K562 (cell line): ENCODE measurements around the gene CLCN2. TPM values are rescaled to one million over a fixed set of nuclear protein-coding genes. Genes with fewer than 3 reads are reported as not detected.

ENCODE experiments used
- AFF1 ChIP-seq, 2 experiments: fragments of 450-650 bp; IDR thresholded peaks; 2 replicates each; pipeline ENCODE4 v1.6.1; 2018; ENCODE audit warnings: mild to moderate bottlenecking in 2 of 2, low read depth in 1 of 2; ENCODE audit not compliant: partially characterized antibody in 2 of 2
- BCOR ChIP-seq: fragments of 450-650 bp; IDR thresholded peaks from 2 replicates; pipeline ENCODE4 v1.6.1; 2016
- EGR1 ChIP-seq: fragments of 450-650 bp; conservative IDR thresholded peaks from 2 replicates; pipeline ENCODE4 v1.6.1; 2017; ENCODE audit warnings: mild to moderate bottlenecking
- ETV1 ChIP-seq: fragments of 450-650 bp; conservative IDR thresholded peaks from 2 replicates; pipeline ENCODE4 v1.6.1; 2016; ENCODE audit warnings: missing genetic modification characterization, control low read depth, low read depth, missing compliant biosample characterization
- FOXJ2 ChIP-seq: fragments of 200-800 bp; sonication (Bioruptor generic); IDR thresholded peaks from 2 replicates; pipeline ENCODE4 v1.6.1; 2016; ENCODE audit warnings: missing genetic modification characterization, missing compliant biosample characterization
- HDGF ChIP-seq: fragments of 450-650 bp; IDR thresholded peaks from 2 replicates; pipeline ENCODE4 v1.6.1; 2016
- KDM5B ChIP-seq: fragments of 200-600 bp; sonication (generic); IDR thresholded peaks from 2 replicates; pipeline ENCODE4 v1.6.1; 2012; ENCODE audit warnings: low read depth, mild to moderate bottlenecking, moderate library complexity, low read length, control low read depth, inconsistent platforms; ENCODE audit not compliant: insufficient replicate concordance
- MNT ChIP-seq, 2 experiments: fragments of 450-650 bp; conservative IDR thresholded peaks; 2 replicates each; pipeline ENCODE4 v1.6.1; 2017; ENCODE audit warnings: mild to moderate bottlenecking in 2 of 2, moderate library complexity in 2 of 2
- NR4A1 ChIP-seq, 2 experiments: fragments of 250-450 bp in 1 of 2; fragments of 450-650 bp in 1 of 2; sonication (Bioruptor Pico) in 1 of 2; IDR thresholded peaks; 2 replicates each; pipeline versions ENCODE4 v1.4.0 to v1.6.1; 2016 to 2020; ENCODE audit warnings: mild to moderate bottlenecking in 2 of 2, missing compliant biosample characterization in 1 of 2, missing genetic modification characterization in 1 of 2, moderate library complexity in 1 of 2
- PHF8 ChIP-seq: fragments of 200-600 bp; sonication (generic); IDR thresholded peaks from 2 replicates; pipeline ENCODE4 v1.6.1; 2012; ENCODE audit warnings: mixed run types, mild to moderate bottlenecking, inconsistent platforms, low read length, moderate library complexity, borderline replicate concordance
- RB1 ChIP-seq: fragments of 450-650 bp; IDR thresholded peaks from 2 replicates; pipeline ENCODE4 v1.6.1; 2017; ENCODE audit warnings: low read depth, mild to moderate bottlenecking
- RERE ChIP-seq: sonication (generic); formaldehyde crosslinking; IDR thresholded peaks from 2 replicates; pipeline ENCODE4 v1.8.0; 2023; ENCODE audit warnings: missing genetic modification reagents, mild to moderate bottlenecking, borderline replicate concordance
- SPI1 ChIP-seq: IDR thresholded peaks from 2 replicates; pipeline ENCODE4 v1.6.1; 2011; ENCODE audit warnings: low read depth, low read length, control low read depth, borderline replicate concordance
- TBP ChIP-seq: optimal IDR thresholded peaks from 2 replicates; pipeline ENCODE3; 2011; ENCODE audit warnings: low read depth, low read length, improper control_type of control experiment
- ZNF766 ChIP-seq: fragments of 200-800 bp; sonication (Bioruptor generic); conservative IDR thresholded peaks from 2 replicates; pipeline ENCODE4 v1.6.1; 2016; ENCODE audit warnings: missing genetic modification characterization, missing compliant biosample characterization
- polyA plus RNA-seq, 8 experiments: library from polyadenylated mRNA; depleted of rRNA in 4 of 8; stranded (reverse) in 5 of 8; unstranded in 3 of 8; fragments of >200 nt; fragmentation: Nextera tagmentation in 2 of 8; fragmentation: Illumina TruSeq in 1 of 8; extraction: Ambion mirVana in 2 of 8; extraction: Trizol in 1 of 8; gene quantifications; 2 replicates each; pipeline versions ENCODE4 v1.2.1 to v1.2.3, GENCODE V29; 2011 to 2014; ENCODE audit warnings: inconsistent platforms in 1 of 8, missing spikeins in 1 of 8
- total RNA-seq, 7 experiments: library from RNA; depleted of rRNA in 6 of 7; stranded (reverse); fragments of >200 nt in 6 of 7; fragmentation: Illumina TruSeq in 2 of 7; extraction: Trizol in 2 of 7; gene quantifications; 2 replicates each; pipeline versions ENCODE4 v1.2.1 to v1.2.3, GENCODE V29; 2011 to 2021; ENCODE audit warnings: low replicate concordance in 1 of 7

Gene CLCN2
- total and polyA plus RNA-seq, 9 of the 15 experiments (the other 6 are each of a cell fraction or from before 2014, with no cell fraction given) = 0.10 to 14.0 (median 6.9) TPM

- TF ChIP-seq RERE (CRISPR knock-in tag) (0 out of 2 replicates have a peak, but pooled peaks have one; percentile 58), NR4A1 (CRISPR knock-in tag; IDR thresholded peaks at IDR 0.05) (peak; percentile 18; the same call in 1 of the 2 replicates), NR4A1 (tag; IDR thresholded peaks at IDR 0.05) (no peak), ETV1 (0 out of 2 replicates have a peak, but pooled peaks have one; percentile 6), AFF1 (IDR thresholded peaks at IDR 0.05; ENCODE audit: low read depth in 1 of 2, partially characterized antibody in 2 of 2) (peak in 1 of 2 experiments; percentile 28), ZNF766 (0 out of 2 replicates have a peak, but pooled peaks have one; percentile 43), PHF8 (peak; percentile 34), RB1 (no peak), MNT (conservative IDR thresholded peaks at IDR 0.05) (peak; percentile 1 to 72; a peak in 1 of 4 replicates), BCOR (no peak), FOXJ2 (no peak), EGR1 (peak; percentile 91), SPI1 (peak; percentile 11; the same call in 1 of the 2 replicates), KDM5B (peak; percentile 59), TBP (peak; percentile 43), HDGF (peak; percentile 55; the same call in 1 of the 2 replicates)
These were observed 695 bp upstream of the CLCN2 start (continued) for GRCh38 chr3:184361932-184362667.
